SK-N-SH (cell line): ENCODE data around the gene ACE. TPM values are rescaled to one million over a fixed set of nuclear protein-coding genes. Genes with fewer than 3 reads are reported as not detected.

ENCODE experiments used
- CTCF ChIA-PET: fragments of 300-600, 350-600 bp; formaldehyde crosslinking; extraction: SDS; loops from one replicate; lab custom pipeline; 2021; lab: Yijun Ruan, JAX
- POLR2A ChIA-PET: fragments of 350-600 bp; sonication (Branson Sonifier 250); formaldehyde crosslinking; extraction: SDS; loops from one replicate; lab custom pipeline; 2020; ENCODE audit warnings: antibody characterized with exemption, inconsistent platforms; lab: Yijun Ruan, JAX
- DNase-seq: peaks from one replicate; pipeline ENCODE4 v3.0.0; 2012
- H2AFZ ChIP-seq: fragments of 200-600 bp; sonication (generic); 2 replicates; pipeline ENCODE4 v1.8.1; 2016; ENCODE audit warnings: antibody characterized with exemption, mild to moderate bottlenecking, low read depth
- H3F3A ChIP-seq: fragments of 200-600 bp; sonication (generic); replicated peaks from 2 replicates; pipeline ENCODE3; 2016; ENCODE audit warnings: antibody characterized with exemption, mild to moderate bottlenecking; ENCODE audit not compliant: insufficient read depth
- H3K27ac ChIP-seq, 2 experiments: fragments of 200-500 bp in 1 of 2; fragments of 200-600 bp in 1 of 2; sonication (Bioruptor generic) in 1 of 2; sonication (generic), shearing (Covaris generic) in 1 of 2; 2 replicates each; pipeline versions ENCODE4 v1.5.1 to v1.6.1; 2014 to 2016; ENCODE audit warnings: low read depth in 2 of 2, inconsistent platforms in 1 of 2, low read length in 1 of 2, mild to moderate bottlenecking in 1 of 2, mixed read lengths in 1 of 2
- H3K27me3 ChIP-seq: fragments of 200-600 bp; sonication (generic), shearing (Covaris generic); 2 replicates; pipeline ENCODE4 v1.6.1; 2016; ENCODE audit warnings: mixed run types; ENCODE audit not compliant: insufficient read depth
- H3K36me3 ChIP-seq, 2 experiments: fragments of 200-500 bp in 1 of 2; fragments of 200-600 bp in 1 of 2; sonication (Bioruptor generic) in 1 of 2; sonication (generic) in 1 of 2; replicated peaks in 1 of 2; 2 replicates each; pipeline versions ENCODE3 to v1.5.1; 2014 to 2016; ENCODE audit warnings: low read length in 1 of 2, mild to moderate bottlenecking in 1 of 2; ENCODE audit not compliant: insufficient read depth in 2 of 2, control insufficient read depth in 1 of 2
- H3K4me1 ChIP-seq, 2 experiments: fragments of 200-500 bp in 1 of 2; fragments of 200-600 bp in 1 of 2; sonication (Bioruptor generic) in 1 of 2; sonication (generic), shearing (Covaris generic) in 1 of 2; 2 replicates each; pipeline versions ENCODE4 v1.5.1 to v1.6.1; 2014 to 2016; ENCODE audit warnings: low read depth in 1 of 2, low read length in 1 of 2, mixed run types in 1 of 2; ENCODE audit not compliant: insufficient read depth in 2 of 2, control insufficient read depth in 1 of 2
- H3K4me2 ChIP-seq: fragments of 200-600 bp; sonication (generic), shearing (Covaris generic); 2 replicates; pipeline ENCODE4 v1.6.1; 2017; ENCODE audit warnings: mixed run types
- H3K4me3 ChIP-seq, 2 experiments: fragments of 200-500 bp in 1 of 2; fragments of 200-600 bp in 1 of 2; sonication (Bioruptor generic) in 1 of 2; sonication (generic), shearing (Covaris generic) in 1 of 2; 2 replicates each; pipeline versions ENCODE4 v1.5.1 to v1.8.1; 2014 to 2016; ENCODE audit warnings: low read depth in 2 of 2, inconsistent platforms in 1 of 2, low read length in 1 of 2, mild to moderate bottlenecking in 1 of 2, mixed read lengths in 1 of 2, moderate library complexity in 1 of 2
- H3K79me2 ChIP-seq: fragments of 200-600 bp; sonication (generic); 2 replicates; pipeline ENCODE4 v1.8.1; 2017; ENCODE audit warnings: mild to moderate bottlenecking; ENCODE audit not compliant: insufficient read depth
- H3K9ac ChIP-seq: fragments of 200-600 bp; sonication (generic); 2 replicates; pipeline ENCODE4 v1.6.1; 2017; ENCODE audit warnings: mixed run types
- H3K9me2 ChIP-seq: fragments of 200-600 bp; sonication (generic); 2 replicates; pipeline ENCODE4 v1.6.1; 2017; ENCODE audit warnings: mixed run types
- H3K9me3 ChIP-seq: fragments of 200-600 bp; sonication (generic); 2 replicates; pipeline ENCODE4 v1.6.1; 2017; ENCODE audit warnings: mixed run types, mild to moderate bottlenecking, moderate library complexity
- H4K20me1 ChIP-seq: fragments of 200-600 bp; sonication (generic); 2 replicates; pipeline ENCODE4 v1.6.1; 2017; ENCODE audit warnings: mild to moderate bottlenecking, mixed run types; ENCODE audit not compliant: insufficient read depth
- CHD2 ChIP-seq: fragments of 150-350 bp; IDR thresholded peaks from 2 replicates; pipeline ENCODE4 v1.6.1; 2018; ENCODE audit warnings: low read length; ENCODE audit not compliant: partially characterized antibody
- CTCF ChIP-seq: fragments of 200-600 bp; sonication (generic); IDR thresholded peaks from 2 replicates; pipeline ENCODE4 v1.6.1; 2017; ENCODE audit warnings: antibody characterized with exemption, mild to moderate bottlenecking, moderate library complexity
- EP300 ChIP-seq, 2 experiments: IDR thresholded peaks; 2 replicates each; pipeline versions ENCODE4 v1.4.0 to v1.6.1; 2012; ENCODE audit warnings: borderline replicate concordance in 1 of 2, low read depth in 1 of 2, low read length in 1 of 2
- EZH2phosphoT487 ChIP-seq: fragments of 200-600 bp; sonication (generic); IDR thresholded peaks from 2 replicates; pipeline ENCODE4 v1.6.1; 2017; ENCODE audit warnings: low read depth, mixed run types, mild to moderate bottlenecking, antibody characterized with exemption, moderate library complexity, borderline replicate concordance
- GABPA ChIP-seq: IDR thresholded peaks from 2 replicates; pipeline ENCODE4 v1.4.0; 2012; ENCODE audit warnings: low read depth, mild to moderate bottlenecking
- IRF3 ChIP-seq: fragments of 150-350 bp; IDR thresholded peaks from 2 replicates; pipeline ENCODE4 v1.6.1; 2016; ENCODE audit warnings: mild to moderate bottlenecking, low read depth, low read length
- JUND ChIP-seq: IDR thresholded peaks from 2 replicates; pipeline ENCODE4 v1.4.0; 2012
- RAD21 ChIP-seq: IDR thresholded peaks from 2 replicates; pipeline ENCODE4 v1.6.1; 2012; ENCODE audit warnings: mild to moderate bottlenecking, low read length
- RCOR1 ChIP-seq: fragments of 150-350 bp; IDR thresholded peaks from 2 replicates; pipeline ENCODE4 v1.6.1; 2017; ENCODE audit warnings: antibody characterized with exemption, low read length
- REST ChIP-seq: IDR thresholded peaks from 2 replicates; pipeline ENCODE4 v1.6.1; 2012; ENCODE audit warnings: mild to moderate bottlenecking, low read depth, low read length, moderate library complexity
- RFX5 ChIP-seq: IDR thresholded peaks from 2 replicates; pipeline ENCODE4 v1.6.1; 2012; ENCODE audit warnings: mild to moderate bottlenecking, improper control_type of control experiment, low read length
- RXRA ChIP-seq: IDR thresholded peaks from 2 replicates; pipeline ENCODE4 v1.4.0; 2012; ENCODE audit warnings: low read depth, mild to moderate bottlenecking, borderline replicate concordance
- SIN3A ChIP-seq: IDR thresholded peaks from 2 replicates; pipeline ENCODE4 v1.6.1; 2012; ENCODE audit warnings: low read depth, mild to moderate bottlenecking, low read length, moderate library complexity, borderline replicate concordance
- SMC3 ChIP-seq: IDR thresholded peaks from 2 replicates; pipeline ENCODE4 v1.6.1; 2012; ENCODE audit warnings: low read depth, low read length, improper control_type of control experiment
- TCF12 ChIP-seq: IDR thresholded peaks from 2 replicates; pipeline ENCODE4 v1.4.0; 2012
- USF1 ChIP-seq: IDR thresholded peaks from 2 replicates; pipeline ENCODE4 v1.4.0; 2012; ENCODE audit warnings: low read depth, borderline replicate concordance
- YY1 ChIP-seq: IDR thresholded peaks from 2 replicates; pipeline ENCODE4 v1.4.0; 2012; ENCODE audit warnings: low read depth, mild to moderate bottlenecking
- WGBS: methylation state at CpG from one replicate; pipeline ENCODE4 v1.1.6; 2017; ENCODE audit warnings: low lambda C conversion rate; 5-methylcytosine and 5-hydroxymethylcytosine counted together
- polyA plus RNA-seq, 3 experiments: library from polyadenylated mRNA; depleted of rRNA; stranded (reverse); fragments of >200 nt; gene quantifications; 2 replicates each; pipeline ENCODE4 v1.2.3, GENCODE V29; 2012

ACE gene
- polyA plus RNA-seq, 1 of the 3 experiments (the other 2 are of a cell fraction): 12.1 TPM

- TF ChIP-seq CTCF: no peak
- TF ChIP-seq, all 33 proteins: peak for 2
Measured at GRCh38 chr17:63443053-63443452, 33.8 kb upstream of the ACE start (continued).

- POLR2A ChIA-PET: interaction anchor here (0.6 to 10.2 kb wide), 12 partner anchors 8 to 381 kb away, joined by 3 to 572 read pairs (median 9); partner anchors contain the start of genes ACE, CCDC47, DCAF7 and KCNH6
Measured at GRCh38 chr17:63444457-63444856, 32.4 kb upstream of the ACE start.

GRCh38 chr17:63445065-63445464 is 31.8 kb upstream of the ACE start:
- Histone ChIP-seq H3K9me2 (no peaks in the 10 kb centered on the region), H3K4me2 (peak overlapping the region; percentile 80), H3K4me1 (peaks cover 5 to 73% of the 10 kb centered on the region in 2 experiments; a peak in 3 of 4 replicates), H3K27ac (peak overlapping the region in 1 of 2 experiments; percentile 99; a peak in 2 of 4 replicates), H3K9me3 (no peaks in the 10 kb centered on the region), H3K9ac (peak overlapping the region; percentile 71; the same call in 1 of the 2 replicates), H2AFZ (peak overlapping the region; percentile 92; the same call in 1 of the 2 replicates), H3K36me3 (no peaks in the 10 kb centered on the region), H3F3A (peaks cover 39% of the 10 kb centered on the region), H3K4me3 (peak overlapping the region in 1 of 2 experiments; percentile 56; a peak in 3 of 4 replicates), H3K27me3 (no peaks in the 10 kb centered on the region), H4K20me1 (no peaks in the 10 kb centered on the region), H3K79me2 (no peaks in the 10 kb centered on the region; the same call in 1 of the 2 replicates)
- 71% methylated on average over 7 of the region's 7 CpGs for WGBS
- POLR2A ChIA-PET: interaction anchor here (0.6 to 10.2 kb wide), 10 partner anchors 8 to 380 kb away, joined by 3 to 572 read pairs (median 14); partner anchors contain the start of genes ACE, DCAF7 and KCNH6
- DNase-seq: peak; percentile 52
- CTCF ChIA-PET: interaction anchor here (0.6 to 27.2 kb wide), 14 partner anchors 9 to 680 kb away, joined by 3 to 827 read pairs (median 4); partner anchors contain the start of genes ACE, KCNH6, MAP3K3 and TACO1
- TF ChIP-seq GABPA: no peak
- no peak for TF ChIP-seq RXRA
- TF ChIP-seq IRF3: no peak
- no peak for TF ChIP-seq EP300 (IDR thresholded peaks at IDR 0.05; ENCODE audit: borderline replicate concordance in 1 of 2, low read depth in 1 of 2, low read length in 1 of 2)
- no peak for TF ChIP-seq RFX5
- TF ChIP-seq RAD21: no peak
- TF ChIP-seq TCF12: no peak
- no peak for TF ChIP-seq USF1
- no peak for TF ChIP-seq SMC3
- TF ChIP-seq YY1: no peak
- no peak for TF ChIP-seq EZH2phosphoT487
- no peak for TF ChIP-seq JUND
- TF ChIP-seq SIN3A: no peak
- TF ChIP-seq REST: no peak

More at GRCh38 chr17:63444457-63444856, 32.4 kb upstream of the ACE start:
- Histone ChIP-seq H3K4me1 (peaks cover 6 to 77% of the 10 kb centered on the region in 2 experiments; a peak in 3 of 4 replicates), H2AFZ (no peak overlapping the region), H3K27ac (peak overlapping the region in 1 of 2 experiments; percentile 99; a peak in 2 of 4 replicates), H3K4me2 (no peak overlapping the region), H3K9ac (no peak overlapping the region), H3K9me2 (no peaks in the 10 kb centered on the region), H3K27me3 (no peaks in the 10 kb centered on the region), H4K20me1 (no peaks in the 10 kb centered on the region), H3K9me3 (no peaks in the 10 kb centered on the region), H3F3A (peaks cover 45% of the 10 kb centered on the region), H3K79me2 (no peaks in the 10 kb centered on the region; the same call in 1 of the 2 replicates), H3K36me3 (no peaks in the 10 kb centered on the region), H3K4me3 (peak overlapping the region in 1 of 2 experiments; percentile 56; a peak in 1 of 4 replicates)
- no peak for DNase-seq
- 71% methylated on average over 3 of the region's 3 CpGs for WGBS
- CTCF ChIA-PET: interaction anchor here (0.8 to 27.2 kb wide), 11 partner anchors 10 to 169 kb away, joined by 3 to 827 read pairs (median 5); partner anchors contain the start of genes ACE, MAP3K3 and TACO1
- TF ChIP-seq EZH2phosphoT487: no peak
- TF ChIP-seq RAD21: 0 out of 2 replicates have a peak, but pooled peaks have one; percentile 12
- no peak for TF ChIP-seq CHD2
- TF ChIP-seq RCOR1: peak; percentile 54; the same call in 1 of the 2 replicates
- peak in 1 of 2 experiments; percentile 53; a peak in 1 of 4 replicates for TF ChIP-seq EP300 (IDR thresholded peaks at IDR 0.05; ENCODE audit: borderline replicate concordance in 1 of 2, low read depth in 1 of 2, low read length in 1 of 2)
- TF ChIP-seq, all 33 proteins: peak for 3
